K562 (cell line): ENCODE results near the gene EPDR1. TPM values are rescaled to one million over a fixed set of nuclear protein-coding genes. Genes with fewer than 3 reads are reported as not detected.
A peak's percentile ranks its signal among the peaks of the same experiment; 100 is the strongest.

Source experiments
- ATF1 ChIP-seq, 2 experiments: fragments of 450-650 bp in 1 of 2; IDR thresholded peaks; 2 replicates each; pipeline ENCODE4 v1.6.1; 2016; ENCODE audit warnings: missing compliant biosample characterization in 1 of 2, missing genetic modification characterization in 1 of 2
- FOXK1 ChIP-seq: sonication (generic); formaldehyde crosslinking; IDR thresholded peaks from 2 replicates; pipeline ENCODE4 v1.8.0; 2022; ENCODE audit warnings: missing genetic modification reagents, mild to moderate bottlenecking, borderline replicate concordance
- MBD1 ChIP-seq: fragments of 250-450 bp; sonication (Bioruptor Pico); IDR thresholded peaks from 2 replicates; pipeline ENCODE4 v1.8.0; 2022; ENCODE audit warnings: inconsistent platforms
- PCBP1 ChIP-seq: fragments of 200-400 bp; formaldehyde crosslinking; IDR thresholded peaks from 2 replicates; pipeline ENCODE4 v1.6.1; 2018; ENCODE audit warnings: mild to moderate bottlenecking, low read depth, low read length; ENCODE audit not compliant: poor library complexity, severe bottlenecking
- RNF2 ChIP-seq: sonication (generic); IDR thresholded peaks from 2 replicates; pipeline ENCODE4 v1.6.1; 2016
- SREBF1 ChIP-seq: fragments of 150-350 bp; IDR thresholded peaks from 2 replicates; pipeline ENCODE4 v1.6.1; 2014; ENCODE audit warnings: antibody characterized with exemption, low read depth, low read length, borderline replicate concordance
- TAF9B ChIP-seq: fragments of 450-650 bp; IDR thresholded peaks from 2 replicates; pipeline ENCODE4 v1.6.1; 2018; ENCODE audit warnings: mild to moderate bottlenecking; ENCODE audit not compliant: partially characterized antibody
- TARDBP ChIP-seq: fragments of 450-650 bp; IDR thresholded peaks from 2 replicates; pipeline ENCODE4 v1.6.1; 2016
- TCF7L2 ChIP-seq: fragments of 150-350 bp; IDR thresholded peaks from 2 replicates; pipeline ENCODE4 v1.6.1; 2016; ENCODE audit warnings: low read depth, mild to moderate bottlenecking, low read length, moderate library complexity
- ZBTB17 ChIP-seq: fragments of 450-650 bp; formaldehyde crosslinking; IDR thresholded peaks from 2 replicates; pipeline ENCODE4 v1.4.0; 2020; ENCODE audit warnings: mild to moderate bottlenecking
- ZBTB26 ChIP-seq: fragments of 450-650 bp; formaldehyde crosslinking; IDR thresholded peaks from 2 replicates; pipeline ENCODE4 v1.4.0; 2022; ENCODE audit warnings: missing genetic modification characterization
- ZNF408 ChIP-seq: fragments of 250-450 bp; sonication (Bioruptor Pico); IDR thresholded peaks from 2 replicates; pipeline ENCODE4 v1.4.0; 2020; ENCODE audit warnings: low read depth, mild to moderate bottlenecking, moderate library complexity
- ZNF592 ChIP-seq: fragments of 450-650 bp; IDR thresholded peaks from 2 replicates; pipeline ENCODE4 v1.6.1; 2017; ENCODE audit warnings: antibody characterized with exemption, mild to moderate bottlenecking
- polyA plus RNA-seq, 8 experiments: library from polyadenylated mRNA; depleted of rRNA in 4 of 8; stranded (reverse) in 5 of 8; unstranded in 3 of 8; fragments of >200 nt; fragmentation: Nextera tagmentation in 2 of 8; fragmentation: Illumina TruSeq in 1 of 8; extraction: Ambion mirVana in 2 of 8; extraction: Trizol in 1 of 8; gene quantifications; 2 replicates each; pipeline versions ENCODE4 v1.2.1 to v1.2.3, GENCODE V29; 2011 to 2014; ENCODE audit warnings: inconsistent platforms in 1 of 8, missing spikeins in 1 of 8
- total RNA-seq, 7 experiments: library from RNA; depleted of rRNA in 6 of 7; stranded (reverse); fragments of >200 nt in 6 of 7; fragmentation: Illumina TruSeq in 2 of 7; extraction: Trizol in 2 of 7; gene quantifications; 2 replicates each; pipeline versions ENCODE4 v1.2.1 to v1.2.3, GENCODE V29; 2011 to 2021; ENCODE audit warnings: low replicate concordance in 1 of 7
- TF ChIP-seq, protein P1 (sequence below), 2 experiments: IDR thresholded peaks in 1 of 2; conservative IDR thresholded peaks in 1 of 2; 2 replicates each; pipeline ENCODE4 v1.6.1; 2016; ENCODE audit warnings: low read depth in 2 of 2, mild to moderate bottlenecking in 1 of 2, missing compliant biosample characterization in 1 of 2, missing genetic modification characterization in 1 of 2, moderate library complexity in 1 of 2
- TF ChIP-seq, protein P2 (sequence below): fragments of 450-650 bp; conservative IDR thresholded peaks from 2 replicates; pipeline ENCODE4 v1.6.1; 2016; ENCODE audit warnings: missing genetic modification characterization, low read depth, mild to moderate bottlenecking, missing compliant biosample characterization, moderate library complexity

The EPDR1 gene
- total and polyA plus RNA-seq, 9 of the 15 experiments (the other 6 are each of a cell fraction or from before 2014, with no cell fraction given), result 0.01 to 0.11 TPM; not detected in 7

DNA sequence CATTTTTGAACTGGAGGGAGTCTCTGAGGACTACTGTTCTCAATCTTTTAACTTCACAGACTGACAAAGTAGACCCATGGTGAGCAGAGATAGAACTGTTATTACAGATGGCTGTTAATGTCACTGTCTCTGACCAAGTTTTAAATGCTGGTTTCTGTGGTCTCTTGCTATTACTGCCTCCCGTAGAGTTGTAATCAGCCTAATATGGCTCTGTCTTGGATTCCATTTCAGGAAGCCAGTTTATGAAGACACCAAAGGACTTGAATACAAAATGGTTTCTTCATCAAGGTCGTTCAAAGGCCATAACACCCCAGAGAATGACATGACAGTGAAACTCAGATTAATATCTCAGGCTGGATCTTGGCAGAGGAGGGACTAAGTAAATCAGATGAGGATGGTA, 7.7 kb upstream of the EPDR1 start (continued):
- TF ChIP-seq ZBTB26 (no peak), RNF2 (no peak), FOXK1 (CRISPR knock-in tag) (no peak), ZBTB17 (CRISPR knock-in tag) (no peak), TAF9B (no peak), PCBP1 (no peak), TCF7L2 (no peak), ZNF592 (0 out of 2 replicates have a peak, but pooled peaks have one; percentile 25), ATF1 (CRISPR knock-in tag; IDR thresholded peaks at IDR 0.05) (no peak), ATF1 (tag; IDR thresholded peaks at IDR 0.05) (no peak), ZNF408 (CRISPR knock-in tag) (no peak), SREBF1 (no peak), TARDBP (no peak), MBD1 (CRISPR knock-in tag) (no peak)
- TF ChIP-seq, protein P1, sequence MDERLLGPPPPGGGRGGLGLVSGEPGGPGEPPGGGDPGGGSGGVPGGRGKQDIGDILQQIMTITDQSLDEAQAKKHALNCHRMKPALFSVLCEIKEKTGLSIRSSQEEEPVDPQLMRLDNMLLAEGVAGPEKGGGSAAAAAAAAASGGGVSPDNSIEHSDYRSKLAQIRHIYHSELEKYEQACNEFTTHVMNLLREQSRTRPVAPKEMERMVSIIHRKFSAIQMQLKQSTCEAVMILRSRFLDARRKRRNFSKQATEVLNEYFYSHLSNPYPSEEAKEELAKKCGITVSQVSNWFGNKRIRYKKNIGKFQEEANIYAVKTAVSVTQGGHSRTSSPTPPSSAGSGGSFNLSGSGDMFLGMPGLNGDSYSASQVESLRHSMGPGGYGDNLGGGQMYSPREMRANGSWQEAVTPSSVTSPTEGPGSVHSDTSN (CRISPR knock-in tag; IDR thresholded peaks at IDR 0.05; ENCODE audit: low read depth), result no peak
- TF ChIP-seq, protein P1 (tag; conservative IDR thresholded peaks at IDR 0.05; ENCODE audit: low read depth), result 0 out of 2 replicates have a peak, but pooled peaks have one; percentile 39
- TF ChIP-seq, protein P2, sequence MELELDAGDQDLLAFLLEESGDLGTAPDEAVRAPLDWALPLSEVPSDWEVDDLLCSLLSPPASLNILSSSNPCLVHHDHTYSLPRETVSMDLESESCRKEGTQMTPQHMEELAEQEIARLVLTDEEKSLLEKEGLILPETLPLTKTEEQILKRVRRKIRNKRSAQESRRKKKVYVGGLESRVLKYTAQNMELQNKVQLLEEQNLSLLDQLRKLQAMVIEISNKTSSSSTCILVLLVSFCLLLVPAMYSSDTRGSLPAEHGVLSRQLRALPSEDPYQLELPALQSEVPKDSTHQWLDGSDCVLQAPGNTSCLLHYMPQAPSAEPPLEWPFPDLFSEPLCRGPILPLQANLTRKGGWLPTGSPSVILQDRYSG (tag), result 0 out of 2 replicates have a peak, but pooled peaks have one; percentile 46
